AG04449 (cell line): ENCODE data around the gene PGAM5.

Experiments used
- CTCF ChIA-PET: fragments of 350-600 bp; formaldehyde crosslinking; extraction: SDS; loops from one replicate; lab custom pipeline; 2021; ENCODE audit warnings: antibody characterized with exemption; lab: Yijun Ruan, JAX
- POLR2A ChIA-PET: fragments of 400-600, 350-600 bp; formaldehyde crosslinking; extraction: SDS; loops from one replicate; lab custom pipeline; 2020; ENCODE audit warnings: antibody characterized with exemption, inconsistent platforms; lab: Yijun Ruan, JAX
- DNase-seq: peaks from one replicate; pipeline ENCODE4 v3.0.0-alpha.2; 2010; ENCODE audit warnings: low read depth, low spot score
- H3K4me3 ChIP-seq: 2 replicates; pipeline ENCODE4 v1.5.1; 2011; ENCODE audit warnings: low read depth, mild to moderate bottlenecking, control low read depth, low read length
- CTCF ChIP-seq: IDR thresholded peaks from one replicate; pipeline ENCODE4 v1.5.1; 2011; ENCODE audit warnings: mild to moderate bottlenecking, moderate library complexity, low read length, control low read depth, inconsistent platforms; ENCODE audit not compliant: insufficient read depth; ENCODE audit errors: missing control alignments

Gene PGAM5

GRCh38 chr12:132771126-132771838 lies 60.6 kb downstream of the PGAM5 start:
- TF ChIP-seq CTCF, result no peak

More at GRCh38 chr12:132771126-132771838, 60.6 kb downstream of the PGAM5 start:
- ChIA-PET CTCF (no interaction called here), POLR2A (no interaction called here)
- no peak overlapping the region for H3K4me3 ChIP-seq
- no peak for DNase-seq
